Erythroblast (primary cell): ENCODE measurements around the gene TENM4.

ENCODE experiments used
- DNase-seq, 2 experiments: peaks; one replicate each; lab custom pipeline; 2025; lab: John Stamatoyannopoulos, UW
- GATA1 ChIP-seq: IDR thresholded peaks from 2 replicates; pipeline ENCODE4 v1.6.1; 2011; ENCODE audit warnings: low read depth, mild to moderate bottlenecking, control low read depth, low read length, moderate library complexity
- POLR2A ChIP-seq: IDR thresholded peaks from 2 replicates; pipeline ENCODE4 v1.6.1; 2011; ENCODE audit warnings: mild to moderate bottlenecking, low read length

Gene TENM4

GRCh38 chr11:79466411-79466810, 25.6 kb upstream of the TENM4 start:
- no peak for DNase-seq

GRCh38 chr11:79465160-79465559, 24.3 kb upstream of the TENM4 start:
- TF ChIP-seq GATA1 (no peak), POLR2A (no peak)
- no peak for DNase-seq

More at GRCh38 chr11:79466411-79466810, 25.6 kb upstream of the TENM4 start:
- TF ChIP-seq GATA1 (no peak), POLR2A (no peak)

GRCh38 chr11:79461666-79462645, 21.1 kb upstream of the TENM4 start:
- TF ChIP-seq POLR2A (no peak), GATA1 (no peak)
- DNase-seq, result no peak

GRCh38 chr11:79461144-79461543, 20.3 kb upstream of the TENM4 start:
- TF ChIP-seq GATA1 (no peak), POLR2A (no peak)
- peak in 1 of 2 experiments; percentile 1 for DNase-seq

- no peak for DNase-seq
- TF ChIP-seq POLR2A, result no peak
- TF ChIP-seq GATA1, result no peak
Observed at GRCh38 chr11:79458709-79459108, 17.9 kb upstream of the TENM4 start.

GRCh38 chr11:79456501-79456900, 15.7 kb upstream of the TENM4 start:
- DNase-seq, result no peak
- TF ChIP-seq POLR2A (no peak), GATA1 (no peak)

GRCh38 chr11:79453617-79454016, 12.8 kb upstream of the TENM4 start:
- no peak for DNase-seq
- no peak for TF ChIP-seq GATA1
- no peak for TF ChIP-seq POLR2A

GRCh38 chr11:79449040-79449439, 8.2 kb upstream of the TENM4 start:
- TF ChIP-seq GATA1 (no peak), POLR2A (no peak)
- DNase-seq, result no peak

- no peak for DNase-seq
- TF ChIP-seq GATA1 (no peak), POLR2A (no peak)
Observed at GRCh38 chr11:79447038-79447786, 6.4 kb upstream of the TENM4 start.

- no peak for DNase-seq
- TF ChIP-seq GATA1, result no peak
- no peak for TF ChIP-seq POLR2A
Observed at GRCh38 chr11:79444923-79445322, 4.1 kb upstream of the TENM4 start.

- DNase-seq, result no peak
- TF ChIP-seq GATA1, result no peak
Observed at GRCh38 chr11:79441461-79441875, 638 bp upstream of the TENM4 start.

GRCh38 chr11:79439886-79440570, 802 bp downstream of the TENM4 start:
- DNase-seq, result no peak
- TF ChIP-seq POLR2A (no peak), GATA1 (no peak)

GRCh38 chr11:79439410-79439885, 1.4 kb downstream of the TENM4 start:
- TF ChIP-seq GATA1, result no peak
- no peak for TF ChIP-seq POLR2A
- peak in 1 of 2 experiments; percentile 2 for DNase-seq
